ENCODE results near the gene RHBDD2. TPM values are rescaled to one million over a fixed set of nuclear protein-coding genes. Genes with fewer than 3 reads are reported as not detected.
"Not testable (repeated sequence)": the region's sequence is repeated elsewhere in the genome, so short reads cannot be mapped to it uniquely, and the experiment has no call there.

The RHBDD2 gene
- total and polyA plus RNA-seq, 2 donors (not counting 3 experiments of a cell fraction or from before 2014, with no cell fraction given), result 36.7 to 99.2 TPM

DNA sequence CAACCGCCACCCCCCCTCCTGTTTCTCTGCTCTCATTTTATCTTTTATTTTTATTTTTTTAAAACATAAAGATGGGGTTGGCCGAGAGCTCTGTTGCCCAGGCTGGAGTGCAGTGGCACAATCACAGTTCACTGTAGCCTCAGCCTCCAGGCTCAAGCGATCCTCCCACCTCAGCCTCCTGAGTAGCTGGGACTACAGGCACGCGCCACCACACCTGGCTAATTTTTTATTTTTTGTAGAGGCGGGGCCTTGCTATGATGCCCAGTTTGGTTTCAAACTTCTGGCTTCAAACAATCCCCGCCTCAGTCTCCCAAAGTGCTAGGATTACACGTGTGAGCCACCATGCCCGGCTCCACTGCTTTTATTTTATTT, 28.8 kb downstream of the RHBDD2 start:
- H3K9me1 ChIP-seq (replicated peaks; ENCODE audit: control insufficient read depth, extremely low read depth, insufficient read depth, low read length); H3K27me3 ChIP-seq (ENCODE audit: control insufficient read depth in 2 of 2, insufficient read depth in 2 of 2, low read length in 2 of 2); H3K79me2 ChIP-seq (ENCODE audit: control insufficient read depth, insufficient read depth, low read length); H3K9ac ChIP-seq (replicated peaks; ENCODE audit: extremely low read depth, insufficient read depth, low read length); H3K4me2 ChIP-seq (ENCODE audit: insufficient read depth, low read length); H3K4me1 ChIP-seq (ENCODE audit: control insufficient read depth, extremely low read depth, insufficient read depth, low read length); BruUV-seq (replicated peaks); H3K4me3 ChIP-seq (replicated peaks in 1 of 3; ENCODE audit: insufficient read depth in 1 of 3, low read depth in 1 of 3, low read length in 3 of 3); H3K27ac ChIP-seq (ENCODE audit: insufficient read depth, low read depth, low read length); intact Hi-C loops (cut with micrococcal nuclease); DNase-seq (ENCODE audit: low read depth, low spot score); dilution Hi-C loops (cut with MboI; ENCODE audit: extremely low pct_ligation_motif_present, low sequenced_read_pairs); H3K36me3 ChIP-seq (ENCODE audit: control insufficient read depth in 2 of 2, extremely low read depth in 1 of 2, insufficient read depth in 2 of 2, low read length in 2 of 2); H2AFZ ChIP-seq (ENCODE audit: low read depth, low read length); H3K9me3 ChIP-seq (replicated peaks; ENCODE audit: control insufficient read depth, insufficient read depth, low read length); FAIRE-seq; H4K20me1 ChIP-seq (replicated peaks; ENCODE audit: control insufficient read depth, extremely low read depth, insufficient read depth, low read length); POLR2A ChIA-PET: not testable (repeated sequence)
- CTCF ChIA-PET, result interaction anchor here (1.4 kb wide), 1 partner anchor 41 kb away, joined by 3 read pairs; no protein-coding TSS in a partner anchor

DNA sequence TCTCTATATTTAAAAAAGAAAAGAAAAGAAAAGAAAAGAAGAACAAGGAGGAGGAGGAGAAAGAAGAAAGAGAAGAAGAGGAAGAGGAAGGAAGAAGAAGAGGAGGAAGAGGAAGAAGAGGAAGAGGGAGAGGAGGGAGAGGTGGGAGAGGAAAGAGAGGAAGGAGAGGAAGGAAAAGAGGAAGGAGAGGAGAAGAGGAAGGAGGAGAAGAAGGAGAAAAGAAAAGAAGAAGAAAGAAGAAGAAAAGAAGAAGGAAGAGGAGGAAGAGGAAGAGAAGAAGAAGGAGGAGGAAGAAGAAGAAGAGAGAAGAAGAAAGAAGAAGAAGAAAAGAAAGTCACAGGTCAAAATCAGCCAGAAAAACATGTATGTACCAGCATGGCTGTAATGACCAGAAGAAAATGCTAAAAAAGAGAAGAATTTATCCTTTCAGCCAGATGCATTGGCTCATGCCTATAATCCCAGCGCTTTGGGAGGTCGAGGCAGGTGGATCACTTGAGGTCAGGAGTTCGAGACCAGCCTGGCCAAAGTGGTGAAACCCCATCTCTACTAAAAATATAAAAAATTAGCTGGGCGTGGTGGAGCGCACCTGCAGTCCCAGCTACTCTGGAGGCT, 30.8 kb downstream of the RHBDD2 start:
- no peak overlapping the region for H3K9ac ChIP-seq (replicated peaks; ENCODE audit: extremely low read depth, insufficient read depth, low read length)
- H3K9me3 ChIP-seq (replicated peaks; ENCODE audit: control insufficient read depth, insufficient read depth, low read length), result no peaks in the 10 kb centered on the region
- no TSS peak for BruUV-seq (replicated peaks)
- H4K20me1 ChIP-seq (replicated peaks; ENCODE audit: control insufficient read depth, extremely low read depth, insufficient read depth, low read length), result no peaks in the 10 kb centered on the region
- H2AFZ ChIP-seq (ENCODE audit: low read depth, low read length), result no peak overlapping the region
- CTCF ChIA-PET, result interaction anchor here (1.2 kb wide), 1 partner anchor 110 kb away, joined by 4 read pairs; no protein-coding TSS in a partner anchor
- DNase-seq (ENCODE audit: low read depth, low spot score) (no peak), FAIRE-seq (no peak)
- H3K4me3 ChIP-seq (replicated peaks in 1 of 3; ENCODE audit: insufficient read depth in 1 of 3, low read depth in 1 of 3, low read length in 3 of 3), result no peak overlapping the region
- H3K79me2 ChIP-seq (ENCODE audit: control insufficient read depth, insufficient read depth, low read length), result no peaks in the 10 kb centered on the region
- no peak overlapping the region for H3K27ac ChIP-seq (ENCODE audit: insufficient read depth, low read depth, low read length)
- peaks cover 5% of the 10 kb centered on the region for H3K4me1 ChIP-seq (ENCODE audit: control insufficient read depth, extremely low read depth, insufficient read depth, low read length)
- POLR2A ChIA-PET, result no interaction called here
- H3K9me1 ChIP-seq (replicated peaks; ENCODE audit: control insufficient read depth, extremely low read depth, insufficient read depth, low read length), result no peaks in the 10 kb centered on the region
- dilution Hi-C loops (cut with MboI; ENCODE audit: extremely low pct_ligation_motif_present, low sequenced_read_pairs), result no loop called here
- H3K4me2 ChIP-seq (ENCODE audit: insufficient read depth, low read length), result no peak overlapping the region
- TF ChIP-seq, protein P1, sequence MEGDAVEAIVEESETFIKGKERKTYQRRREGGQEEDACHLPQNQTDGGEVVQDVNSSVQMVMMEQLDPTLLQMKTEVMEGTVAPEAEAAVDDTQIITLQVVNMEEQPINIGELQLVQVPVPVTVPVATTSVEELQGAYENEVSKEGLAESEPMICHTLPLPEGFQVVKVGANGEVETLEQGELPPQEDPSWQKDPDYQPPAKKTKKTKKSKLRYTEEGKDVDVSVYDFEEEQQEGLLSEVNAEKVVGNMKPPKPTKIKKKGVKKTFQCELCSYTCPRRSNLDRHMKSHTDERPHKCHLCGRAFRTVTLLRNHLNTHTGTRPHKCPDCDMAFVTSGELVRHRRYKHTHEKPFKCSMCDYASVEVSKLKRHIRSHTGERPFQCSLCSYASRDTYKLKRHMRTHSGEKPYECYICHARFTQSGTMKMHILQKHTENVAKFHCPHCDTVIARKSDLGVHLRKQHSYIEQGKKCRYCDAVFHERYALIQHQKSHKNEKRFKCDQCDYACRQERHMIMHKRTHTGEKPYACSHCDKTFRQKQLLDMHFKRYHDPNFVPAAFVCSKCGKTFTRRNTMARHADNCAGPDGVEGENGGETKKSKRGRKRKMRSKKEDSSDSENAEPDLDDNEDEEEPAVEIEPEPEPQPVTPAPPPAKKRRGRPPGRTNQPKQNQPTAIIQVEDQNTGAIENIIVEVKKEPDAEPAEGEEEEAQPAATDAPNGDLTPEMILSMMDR (IDR thresholded peaks at IDR 0.05; ENCODE audit: extremely low read depth in 1 of 2, insufficient read depth in 1 of 2, low read depth in 1 of 2, low read length in 2 of 2), result no peak
- no peak for TF ChIP-seq GATA2 (IDR thresholded peaks at IDR 0.05; ENCODE audit: insufficient read depth, insufficient read length, low read depth, low read length)
- no peak for TF ChIP-seq POLR2A (IDR thresholded peaks at IDR 0.05; ENCODE audit: low read depth, low read length)
- TF ChIP-seq FOS (IDR thresholded peaks at IDR 0.05; ENCODE audit: borderline replicate concordance, insufficient read depth, low read length), result no peak
- no peak for TF ChIP-seq POLR2AphosphoS5 (IDR thresholded peaks at IDR 0.05; ENCODE audit: insufficient read depth, low read depth, low read length)
- no peak for TF ChIP-seq MYC (IDR thresholded peaks at IDR 0.05; ENCODE audit: low read depth, low read length)
- TF ChIP-seq JUN (IDR thresholded peaks at IDR 0.05; ENCODE audit: borderline replicate concordance, insufficient read depth, insufficient read length, low read depth), result no peak
- TF ChIP-seq EZH2 (IDR thresholded peaks at IDR 0.05; ENCODE audit: borderline replicate concordance, low read depth, low read length, severe bottlenecking), result no peak
- TF ChIP-seq, protein P2, sequence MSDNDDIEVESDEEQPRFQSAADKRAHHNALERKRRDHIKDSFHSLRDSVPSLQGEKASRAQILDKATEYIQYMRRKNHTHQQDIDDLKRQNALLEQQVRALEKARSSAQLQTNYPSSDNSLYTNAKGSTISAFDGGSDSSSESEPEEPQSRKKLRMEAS (IDR thresholded peaks at IDR 0.05; ENCODE audit: insufficient read depth, insufficient read length), result no peak
- H3K27me3 ChIP-seq (ENCODE audit: control insufficient read depth in 2 of 2, insufficient read depth in 2 of 2, low read length in 2 of 2), result no peaks in the 10 kb centered on the region
- no peaks in the 10 kb centered on the region for H3K36me3 ChIP-seq (ENCODE audit: control insufficient read depth in 2 of 2, extremely low read depth in 1 of 2, insufficient read depth in 2 of 2, low read length in 2 of 2)
- intact Hi-C loops (cut with micrococcal nuclease), result no loop called here

DNA sequence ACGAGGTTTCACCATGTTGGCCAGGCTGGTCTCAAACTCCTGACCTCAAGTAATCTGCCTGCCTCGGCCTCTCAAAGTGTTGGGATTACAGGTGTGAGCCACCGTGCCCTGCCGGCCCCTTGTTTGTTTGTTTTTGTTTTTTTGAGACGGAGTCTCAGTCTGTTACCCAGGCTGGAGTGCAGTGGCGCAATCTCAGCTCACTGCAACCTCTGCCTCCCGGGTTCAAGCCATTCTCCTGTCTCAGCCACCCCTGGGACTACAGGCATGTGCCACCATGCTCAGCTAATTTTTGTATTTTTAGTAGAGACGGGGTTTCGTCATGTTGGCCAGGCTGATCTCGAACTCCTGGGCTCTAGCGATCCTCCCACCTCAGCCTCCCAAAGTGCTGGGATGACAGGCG, 32.4 kb downstream of the RHBDD2 start:
- H3K9me3 ChIP-seq (replicated peaks; ENCODE audit: control insufficient read depth, insufficient read depth, low read length); H3K9ac ChIP-seq (replicated peaks; ENCODE audit: extremely low read depth, insufficient read depth, low read length); BruUV-seq (replicated peaks); intact Hi-C loops (cut with micrococcal nuclease); H3K4me3 ChIP-seq (replicated peaks in 1 of 3; ENCODE audit: insufficient read depth in 1 of 3, low read depth in 1 of 3, low read length in 3 of 3); H3K79me2 ChIP-seq (ENCODE audit: control insufficient read depth, insufficient read depth, low read length); H3K27ac ChIP-seq (ENCODE audit: insufficient read depth, low read depth, low read length); H3K4me1 ChIP-seq (ENCODE audit: control insufficient read depth, extremely low read depth, insufficient read depth, low read length); H3K27me3 ChIP-seq (ENCODE audit: control insufficient read depth in 2 of 2, insufficient read depth in 2 of 2, low read length in 2 of 2); H3K36me3 ChIP-seq (ENCODE audit: control insufficient read depth in 2 of 2, extremely low read depth in 1 of 2, insufficient read depth in 2 of 2, low read length in 2 of 2); DNase-seq (ENCODE audit: low read depth, low spot score); FAIRE-seq; POLR2A ChIA-PET; H3K4me2 ChIP-seq (ENCODE audit: insufficient read depth, low read length); H4K20me1 ChIP-seq (replicated peaks; ENCODE audit: control insufficient read depth, extremely low read depth, insufficient read depth, low read length); dilution Hi-C loops (cut with MboI; ENCODE audit: extremely low pct_ligation_motif_present, low sequenced_read_pairs); H2AFZ ChIP-seq (ENCODE audit: low read depth, low read length); H3K9me1 ChIP-seq (replicated peaks; ENCODE audit: control insufficient read depth, extremely low read depth, insufficient read depth, low read length): not testable (repeated sequence)
- CTCF ChIA-PET, result interaction anchor here (0.6 to 1.0 kb wide), 2 partner anchors 25 to 108 kb away, joined by 3 read pairs; no protein-coding TSS in a partner anchor
